GM13977 (cell line): ENCODE results near the gene ZNF605.
"Not testable (repeated sequence)": the region's sequence is repeated elsewhere in the genome, so short reads cannot be mapped to it uniquely, and the experiment has no call there.

Experiments
- DNase-seq: peaks from one replicate; pipeline ENCODE4 v3.0.0; 2012; ENCODE audit warnings: low spot score
- in situ Hi-C: fragments of 300-500 bp; cut with MboI; formaldehyde crosslinking; loops from one replicate; pipeline ENCODE4 v1.12.0; 2022; ENCODE audit warnings: low sequenced_read_pairs, low pct_unique_long_range_greater_than_20kb, mixed read lengths, inconsistent platforms; ENCODE audit not compliant: unreplicated experiment
- TF ChIP-seq, protein P1 (sequence below): IDR thresholded peaks from 2 replicates; pipeline ENCODE4 v1.5.1; 2012; ENCODE audit warnings: mild to moderate bottlenecking, control low read depth; ENCODE audit not compliant: insufficient read depth; ENCODE audit errors: extremely low read depth, missing control alignments

ZNF605 gene

DNA sequence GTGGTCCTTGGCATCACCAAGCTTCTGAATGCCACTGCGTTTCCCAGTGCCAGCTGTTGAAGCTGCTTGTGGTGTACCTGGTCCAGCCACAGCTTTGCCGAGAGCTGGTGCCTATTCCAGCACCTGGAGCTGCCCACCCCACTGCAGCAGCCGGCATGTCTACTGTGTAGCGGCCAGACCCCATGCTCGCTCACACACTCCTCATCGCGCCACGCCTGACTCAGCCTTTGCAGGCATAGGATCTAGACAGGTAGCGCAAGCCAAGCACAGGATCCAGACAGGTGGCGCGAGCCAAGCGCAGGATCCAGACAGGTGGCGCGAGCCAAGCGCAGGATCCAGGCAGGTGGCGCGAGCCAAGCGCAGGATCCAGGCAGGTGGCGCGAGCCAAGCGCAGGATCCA lies 11.6 kb upstream of the ZNF605 start:
- in situ Hi-C loops = no loop called here
- TF ChIP-seq, protein P1, sequence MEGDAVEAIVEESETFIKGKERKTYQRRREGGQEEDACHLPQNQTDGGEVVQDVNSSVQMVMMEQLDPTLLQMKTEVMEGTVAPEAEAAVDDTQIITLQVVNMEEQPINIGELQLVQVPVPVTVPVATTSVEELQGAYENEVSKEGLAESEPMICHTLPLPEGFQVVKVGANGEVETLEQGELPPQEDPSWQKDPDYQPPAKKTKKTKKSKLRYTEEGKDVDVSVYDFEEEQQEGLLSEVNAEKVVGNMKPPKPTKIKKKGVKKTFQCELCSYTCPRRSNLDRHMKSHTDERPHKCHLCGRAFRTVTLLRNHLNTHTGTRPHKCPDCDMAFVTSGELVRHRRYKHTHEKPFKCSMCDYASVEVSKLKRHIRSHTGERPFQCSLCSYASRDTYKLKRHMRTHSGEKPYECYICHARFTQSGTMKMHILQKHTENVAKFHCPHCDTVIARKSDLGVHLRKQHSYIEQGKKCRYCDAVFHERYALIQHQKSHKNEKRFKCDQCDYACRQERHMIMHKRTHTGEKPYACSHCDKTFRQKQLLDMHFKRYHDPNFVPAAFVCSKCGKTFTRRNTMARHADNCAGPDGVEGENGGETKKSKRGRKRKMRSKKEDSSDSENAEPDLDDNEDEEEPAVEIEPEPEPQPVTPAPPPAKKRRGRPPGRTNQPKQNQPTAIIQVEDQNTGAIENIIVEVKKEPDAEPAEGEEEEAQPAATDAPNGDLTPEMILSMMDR = no peak
- no peak for DNase-seq

DNA sequence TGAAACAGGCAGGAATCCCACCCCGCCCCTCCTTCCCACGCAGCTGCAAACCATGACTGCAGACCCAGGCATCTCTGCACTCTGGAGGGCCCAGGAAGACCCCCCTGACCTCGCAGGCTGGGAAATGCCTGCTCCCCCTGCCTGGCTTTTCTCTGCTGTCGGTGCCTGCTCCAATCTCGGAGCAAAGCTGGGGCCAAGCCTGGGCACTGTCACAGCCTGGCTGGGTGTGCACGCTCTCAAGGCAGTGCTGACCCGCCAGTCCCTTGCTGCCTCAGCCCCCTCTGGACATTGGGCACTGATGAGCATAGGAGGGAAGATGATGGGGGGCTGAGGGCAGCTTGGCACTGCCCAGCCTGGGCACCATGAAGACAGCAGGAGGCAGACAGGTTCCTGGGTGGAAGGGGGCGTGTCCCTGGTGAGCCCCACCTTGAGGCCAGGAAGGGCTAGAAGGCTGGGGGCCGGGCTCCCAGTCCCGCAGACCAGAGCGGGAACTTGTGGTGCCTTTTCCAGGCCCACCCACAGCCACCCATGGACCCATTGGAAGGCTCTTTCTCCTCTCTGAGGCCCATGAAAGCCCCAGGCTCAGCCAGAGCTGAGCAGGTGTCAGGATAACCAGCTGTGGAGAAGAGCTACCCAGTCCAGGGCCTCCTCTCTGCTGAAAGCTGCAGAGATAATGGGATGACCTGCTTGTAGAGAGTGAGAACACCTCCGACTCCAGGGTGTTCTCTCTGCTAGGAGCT lies 10.7 kb upstream of the ZNF605 start:
- TF ChIP-seq, protein P1 = no peak
- in situ Hi-C loops = no loop called here
- no peak for DNase-seq

DNA sequence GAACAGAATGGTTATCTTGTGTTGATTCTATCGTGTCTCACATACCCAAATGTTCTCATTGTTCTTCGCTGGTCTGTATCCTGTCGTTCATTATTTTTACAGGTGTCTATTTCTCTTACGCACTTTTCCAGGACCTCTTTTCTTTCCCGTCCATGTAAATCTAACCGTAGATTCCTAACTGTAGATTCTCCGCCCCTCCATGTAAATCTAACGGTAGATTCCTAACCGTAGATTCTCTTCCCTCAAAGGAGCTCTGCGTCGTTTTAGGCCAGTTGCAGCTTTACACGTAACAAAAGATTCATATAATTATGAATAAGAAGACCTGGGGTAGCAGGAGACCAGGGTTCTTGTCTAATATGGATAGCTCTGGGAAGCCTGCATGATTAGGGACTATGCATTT lies 9.7 kb upstream of the ZNF605 start:
- in situ Hi-C loops = no loop called here
- TF ChIP-seq, protein P1 = no peak
- DNase-seq = no peak

DNA sequence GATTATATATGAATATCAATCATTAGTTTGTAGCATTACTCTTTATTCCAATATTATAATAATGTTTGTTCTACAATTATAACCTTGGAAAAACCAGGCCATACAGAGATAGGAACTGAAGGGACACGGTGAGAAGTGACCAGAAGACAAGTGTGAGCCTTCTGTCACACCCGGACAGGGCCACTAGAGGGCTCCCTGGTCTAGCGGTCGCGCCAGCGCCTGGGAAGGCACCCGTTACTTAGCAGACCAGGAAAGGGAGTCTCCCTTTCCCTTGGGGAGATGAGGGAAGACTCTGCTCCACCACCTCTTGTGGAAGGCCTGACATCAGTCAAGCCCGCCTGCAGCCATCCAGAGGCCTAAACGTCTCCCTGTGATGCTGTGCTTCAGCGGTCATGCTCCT lies 7.8 kb upstream of the ZNF605 start:
- TF ChIP-seq, protein P1 = peak; percentile 15
- DNase-seq, in situ Hi-C loops: not testable (repeated sequence)

DNA sequence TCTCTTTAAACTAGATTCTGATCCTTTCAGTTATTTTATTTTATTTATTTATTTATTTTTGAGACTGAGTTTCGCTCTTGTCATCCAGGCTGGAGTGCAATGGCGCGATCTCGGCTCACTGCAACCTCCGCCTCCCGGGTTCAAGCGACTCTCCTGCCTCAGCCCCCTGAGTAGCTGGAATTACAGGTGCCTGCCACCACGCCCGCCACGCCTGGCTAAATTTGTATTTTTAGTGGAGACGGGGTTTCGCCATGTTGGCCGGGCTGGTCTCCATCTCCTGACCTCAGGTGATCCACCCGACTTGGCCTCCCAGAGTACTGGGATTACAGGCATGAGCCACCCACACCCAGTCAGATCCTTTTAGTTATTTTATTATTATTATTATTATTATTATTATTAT lies 5.7 kb upstream of the ZNF605 start:
- DNase-seq, in situ Hi-C loops: not testable (repeated sequence)

DNA sequence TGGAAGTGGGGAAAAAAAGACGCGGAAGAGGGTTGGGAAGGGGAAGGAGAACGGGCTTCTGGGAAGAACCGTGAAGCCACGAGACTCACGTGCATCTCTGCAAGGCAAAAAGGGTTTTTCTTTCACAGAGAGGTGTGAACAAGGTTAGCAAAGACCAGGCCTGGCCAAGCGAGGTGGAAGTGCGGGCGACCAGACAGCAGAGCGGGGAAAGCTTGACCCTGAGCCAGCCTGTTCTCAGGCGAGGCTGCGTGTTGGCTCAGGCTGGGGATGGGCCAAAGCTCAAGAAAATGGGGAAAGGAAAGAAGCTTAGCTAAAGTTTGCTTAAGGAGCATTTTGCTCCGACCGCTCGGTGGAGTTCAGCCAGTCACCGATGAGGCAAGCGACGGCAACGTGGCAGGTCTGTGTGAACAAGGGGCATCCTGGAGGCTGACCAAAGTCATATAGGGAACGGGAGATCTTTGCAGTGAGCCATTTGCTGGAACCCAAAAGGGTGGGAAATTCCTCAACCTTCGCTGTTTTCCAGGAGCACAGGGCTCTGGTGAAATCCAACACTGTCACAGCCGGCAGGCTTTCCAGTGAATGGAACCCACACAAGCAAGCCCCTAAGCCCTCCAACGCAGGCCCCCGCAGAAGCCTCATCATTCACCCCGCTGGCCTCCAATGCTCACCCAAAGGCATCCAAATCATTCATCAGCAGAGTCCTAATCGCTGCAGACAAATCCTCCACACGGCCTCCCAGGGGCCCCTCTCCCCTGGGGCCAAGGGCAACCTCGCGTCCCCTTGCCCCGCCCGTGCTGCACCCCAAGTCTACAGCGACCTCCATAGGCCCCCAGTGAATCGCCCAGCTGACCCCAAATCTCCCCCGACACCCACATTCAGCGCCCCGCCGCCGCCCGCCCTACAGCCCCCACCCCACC lies 754 bp downstream of the ZNF605 start:
- DNase-seq = peak; percentile 49
- in situ Hi-C loops = no loop called here
- TF ChIP-seq, protein P1 = peak; percentile 13

DNA sequence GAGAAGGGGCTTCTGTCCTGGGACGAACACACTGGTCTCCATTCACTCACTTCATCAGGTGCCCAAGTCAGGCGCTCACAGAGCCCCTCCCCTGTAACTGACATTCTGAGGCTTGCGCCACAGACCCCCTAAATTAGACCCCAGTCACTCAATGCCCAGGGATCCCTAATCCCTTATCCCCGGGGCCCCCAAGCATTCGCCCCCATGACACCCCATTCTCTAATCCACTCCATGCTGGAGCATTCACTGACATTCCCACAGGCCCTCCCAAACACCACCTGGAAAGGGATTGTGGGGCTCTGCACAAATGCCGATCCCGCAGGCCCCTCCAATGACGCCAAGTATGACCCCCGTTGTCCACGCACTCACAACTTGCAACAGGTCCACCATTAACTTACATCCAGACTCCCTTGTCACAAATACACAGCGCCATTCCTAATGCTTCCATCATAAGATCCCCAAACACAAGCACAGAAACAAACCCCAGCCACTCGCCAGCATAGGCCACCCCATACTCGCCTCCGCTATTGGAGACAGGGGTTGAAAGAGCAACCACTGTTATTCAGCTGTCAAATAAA lies 1.5 kb downstream of the ZNF605 start:
- peak; percentile 36 for DNase-seq
- in situ Hi-C loops = no loop called here

More for the DNA sequence above, 1.5 kb downstream of the ZNF605 start:
- TF ChIP-seq, protein P1 = no peak
